Activated B cell treated with CpG ODN at 0.5 μM for 24 hours (primary cell): ENCODE measurements around the gene TNFAIP2. TPM values are rescaled to one million over a fixed set of nuclear protein-coding genes. Genes with fewer than 3 reads are reported as not detected.

Experiments used
- ATAC-seq: fragments of 200-7000 bp; cut with Tn5 transposase; one replicate; pipeline ENCODE4 v1.10.0; 2021; ENCODE audit warnings: low read depth, mild to moderate bottlenecking, moderate library complexity
- CTCF ChIA-PET: fragments of 350-600 bp; sonication (Branson Sonifier 250); formaldehyde crosslinking; loops from one replicate; lab custom pipeline; 2021; ENCODE audit warnings: antibody characterized with exemption; lab: Charles Lee
- POLR2A ChIA-PET: fragments of 350-600 bp; sonication (Branson Sonifier 250); formaldehyde crosslinking; loops from one replicate; lab custom pipeline; 2021; ENCODE audit warnings: antibody characterized with exemption; lab: Charles Lee
- DNase-seq: peaks from one replicate; pipeline ENCODE4 v3.0.0; 2022
- H3K27ac Mint-ChIP-seq: one replicate; pipeline ENCODE4 v1.8.0; 2020; ENCODE audit warnings: mixed read lengths
- H3K27me3 Mint-ChIP-seq: one replicate; pipeline ENCODE4 v1.8.0; 2021; ENCODE audit warnings: mixed read lengths
- H3K36me3 Mint-ChIP-seq: one replicate; pipeline ENCODE4 v1.8.0; 2021; ENCODE audit warnings: low read depth, mixed read lengths
- H3K4me1 Mint-ChIP-seq: one replicate; pipeline ENCODE4 v1.8.0; 2021; ENCODE audit warnings: mixed read lengths
- H3K4me3 Mint-ChIP-seq: one replicate; pipeline ENCODE4 v1.8.0; 2020; ENCODE audit warnings: mild to moderate bottlenecking, mixed read lengths
- H3K9me3 Mint-ChIP-seq: one replicate; pipeline ENCODE4 v1.8.0; 2020; ENCODE audit warnings: mixed read lengths
- CTCF ChIP-seq: fragments of 200-600 bp; IDR thresholded peaks from one replicate; pipeline ENCODE4 v1.8.0; 2022; ENCODE audit warnings: antibody characterized with exemption, mild to moderate bottlenecking
- intact Hi-C: fragments of 100-400 bp; cut with micrococcal nuclease; formaldehyde crosslinking; loops from one replicate; pipeline ENCODE4 v1.15.1; 2024
- total RNA-seq: library from RNA; stranded (reverse); gene quantifications from 2 replicates; pipeline ENCODE4 v1.2.3, GENCODE V29; 2022

The TNFAIP2 gene
- total RNA-seq, 1 donor from 2014 or later = 4.1 TPM

- intact Hi-C loops = no loop called here
- H3K4me3 Mint-ChIP-seq = no peak within 1 kb of the TSS
- H3K9me3 Mint-ChIP-seq = no peaks in the 10 kb centered on the region
- CTCF ChIA-PET = interaction anchor here (0.6 to 3.1 kb wide), 2 partner anchors 11 to 13 kb away, joined by 3 to 14 read pairs; no protein-coding TSS in a partner anchor
- no peak for ATAC-seq
- no peak for DNase-seq
- no peaks in the 10 kb centered on the region for H3K36me3 Mint-ChIP-seq
- H3K27ac Mint-ChIP-seq = no peak within 1 kb of the TSS
- H3K27me3 Mint-ChIP-seq = peaks cover 3% of the 10 kb centered on the region
- TF ChIP-seq CTCF = no peak
- POLR2A ChIA-PET = no interaction called here
- H3K4me1 Mint-ChIP-seq = peaks cover 8% of the 10 kb centered on the region
These were observed 28.7 kb upstream of the TNFAIP2 start, which contains the start of gene EXOC3L4 for GRCh38 chr14:103094406-103095209. EXOC3L4 (plus strand) TSS chr14:103094725; CDS start chr14:103100220, 5,495 bp downstream.

- peaks cover 3% of the 10 kb centered on the region for H3K27me3 Mint-ChIP-seq
- POLR2A ChIA-PET = no interaction called here
- ATAC-seq (no peak), DNase-seq (no peak)
- CTCF ChIA-PET = interaction anchor here (0.6 to 3.1 kb wide), 2 partner anchors 10 to 14 kb away, joined by 3 to 14 read pairs; no protein-coding TSS in a partner anchor
- peaks cover 12% of the 10 kb centered on the region for H3K4me1 Mint-ChIP-seq
- H3K36me3 Mint-ChIP-seq = no peaks in the 10 kb centered on the region
- H3K4me3 Mint-ChIP-seq = no peak overlapping the region
- no peak for TF ChIP-seq CTCF
- no peak overlapping the region for H3K27ac Mint-ChIP-seq
- intact Hi-C loops = no loop called here
- H3K9me3 Mint-ChIP-seq = no peaks in the 10 kb centered on the region
These were observed 28.0 kb upstream of the TNFAIP2 start for GRCh38 chr14:103095210-103095778.

GRCh38 chr14:103096387-103096786, 26.9 kb upstream of the TNFAIP2 start:
- TF ChIP-seq CTCF = no peak
- ChIA-PET POLR2A (interaction anchor here (0.6 kb wide), 2 partner anchors 22 to 299 kb away, joined by 3 read pairs; no protein-coding TSS in a partner anchor), CTCF (interaction anchor here (0.7 to 3.1 kb wide), 2 partner anchors 9 to 402 kb away, joined by 3 to 14 read pairs; no protein-coding TSS in a partner anchor)
- peaks cover 19% of the 10 kb centered on the region for H3K4me1 Mint-ChIP-seq
- no peak for ATAC-seq
- H3K4me3 Mint-ChIP-seq = no peak overlapping the region
- no peak for DNase-seq
- H3K36me3 Mint-ChIP-seq = no peaks in the 10 kb centered on the region
- no peaks in the 10 kb centered on the region for H3K9me3 Mint-ChIP-seq
- H3K27ac Mint-ChIP-seq = no peak overlapping the region
- H3K27me3 Mint-ChIP-seq = peaks cover 6% of the 10 kb centered on the region
- intact Hi-C loops = no loop called here

- Mint-ChIP-seq H3K36me3 (no peaks in the 10 kb centered on the region), H3K4me3 (no peak overlapping the region), H3K9me3 (no peaks in the 10 kb centered on the region), H3K4me1 (peaks cover 16% of the 10 kb centered on the region), H3K27me3 (peaks cover 10% of the 10 kb centered on the region), H3K27ac (no peak overlapping the region)
- POLR2A ChIA-PET = no interaction called here
- intact Hi-C loops = no loop called here
- no peak for DNase-seq
- CTCF ChIA-PET = interaction anchor here (3.1 kb wide), 1 partner anchor 8 kb away, joined by 14 read pairs; no protein-coding TSS in a partner anchor
- no peak for TF ChIP-seq CTCF
- ATAC-seq = no peak
These were observed 25.8 kb upstream of the TNFAIP2 start for GRCh38 chr14:103097244-103097993.
